Lung (tissue), 12 donors: Measurements from ENCODE around the gene PFDN6. TPM values are rescaled to one million over a fixed set of nuclear protein-coding genes. Genes with fewer than 3 reads are reported as not detected.

Experiments
- ATAC-seq: fragments of 200-7000 bp; cut with Tn5 transposase; one replicate; pipeline ENCODE4 v1.9.1; 2020; ENCODE audit warnings: moderate number of reproducible peaks; ENCODE audit not compliant: insufficient read depth, low FRiP score
- DNase-seq, 3 donors: peaks; one replicate each; pipeline ENCODE4 v3.0.0-alpha.2; 2013 to 2017
- H3K27ac ChIP-seq, 2 donors: one replicate each; pipeline ENCODE4 v1.5.1; 2013; ENCODE audit warnings: mild to moderate bottlenecking in 2 of 2, moderate library complexity in 2 of 2, control low read depth in 1 of 2, inconsistent platforms in 1 of 2, low read depth in 1 of 2, low read length in 1 of 2
- H3K27me3 ChIP-seq, 3 donors: one replicate each; pipeline ENCODE4 v1.5.1; 2013; ENCODE audit warnings: low read length in 2 of 3; ENCODE audit not compliant: control insufficient read depth in 3 of 3, insufficient read depth in 3 of 3
- H3K36me3 ChIP-seq, 4 donors: one replicate each; pipeline ENCODE4 v1.5.1; 2013; ENCODE audit warnings: low read length in 4 of 4, mild to moderate bottlenecking in 1 of 4, moderate library complexity in 1 of 4; ENCODE audit not compliant: control insufficient read depth in 4 of 4, insufficient read depth in 4 of 4
- H3K4me1 ChIP-seq, 5 donors: one replicate each; pipeline ENCODE4 v1.5.1; 2013; ENCODE audit warnings: low read length in 5 of 5, mild to moderate bottlenecking in 2 of 5, moderate library complexity in 1 of 5; ENCODE audit not compliant: control insufficient read depth in 5 of 5, insufficient read depth in 5 of 5
- H3K4me3 ChIP-seq: one replicate; pipeline ENCODE4 v1.5.1; 2013; ENCODE audit warnings: mild to moderate bottlenecking, control low read depth, moderate library complexity
- H3K9ac ChIP-seq, 2 donors: one replicate each; pipeline ENCODE4 v1.5.1; 2013; ENCODE audit warnings: low read length in 2 of 2, control low read depth in 1 of 2; ENCODE audit not compliant: insufficient read depth in 1 of 2
- H3K9me3 ChIP-seq, 4 donors: one replicate each; pipeline ENCODE4 v1.5.1; 2013; ENCODE audit warnings: low read length in 3 of 4, mild to moderate bottlenecking in 1 of 4, moderate library complexity in 1 of 4; ENCODE audit not compliant: control insufficient read depth in 4 of 4, insufficient read depth in 3 of 4
- CTCF ChIP-seq: IDR thresholded peaks from 2 replicates; pipeline ENCODE4 v1.5.1; 2012; ENCODE audit warnings: mild to moderate bottlenecking; ENCODE audit errors: control extremely low read depth, extremely low read depth
- WGBS, 2 donors: extraction: QIAGEN DNeasy Blood & Tissue Kit; methylation state at CpG; one replicate each; pipeline ENCODE4 v1.1.7; 2013; 5-methylcytosine and 5-hydroxymethylcytosine counted together
- polyA plus RNA-seq, 2 donors: library from polyadenylated mRNA; stranded (reverse); fragments of 200-250 nt; gene quantifications; one replicate each; pipeline ENCODE4 v1.2.1, GENCODE V29; 2013
- total RNA-seq, 2 donors: library from RNA; depleted of rRNA in 1 of 2; stranded (reverse); fragments of >200 nt in 1 of 2; gene quantifications; one replicate each; pipeline ENCODE4 v1.2.1, GENCODE V29; 2014 to 2021
- donor health status: control.
- donor health status: control.
- donor health status: Bipolar disorder and iron deficiency.
- donor health status: healthy.
- donor health status: DM: yes; HTN: yes; CAD: no.

Gene PFDN6
- total and polyA plus RNA-seq, 4 donors: 21.8 to 377 (median 77.7) TPM

GRCh38 chr6:33292996-33293682 lies 3.7 kb downstream of the PFDN6 start:
- H3K4me1 ChIP-seq: peaks cover 0 to 21% (median 14%) of the 10 kb centered on the region in 5 donors
- H3K36me3 ChIP-seq: peaks cover 11 to 42% (median 24%) of the 10 kb centered on the region in 4 donors
- 91 to 93% methylated on average over 16 of the region's 16 CpGs for WGBS, 2 donors
- no peak for TF ChIP-seq CTCF
- H3K9me3 ChIP-seq: no peaks in the 10 kb centered on the region
- ATAC-seq (no peak), DNase-seq (no peak)
- H3K4me3 ChIP-seq: no peak overlapping the region
- no peaks in the 10 kb centered on the region for H3K27me3 ChIP-seq
- H3K9ac ChIP-seq: no peak overlapping the region
- H3K27ac ChIP-seq: no peak overlapping the region

- Histone ChIP-seq H3K27ac (no peak overlapping the region), H3K4me1 (peaks cover 0 to 16% (median 10%) of the 10 kb centered on the region in 5 donors), H3K36me3 (peaks cover 11 to 42% (median 24%) of the 10 kb centered on the region in 4 donors), H3K9ac (no peak overlapping the region), H3K9me3 (no peaks in the 10 kb centered on the region), H3K27me3 (no peaks in the 10 kb centered on the region), H3K4me3 (no peak overlapping the region)
- no peak for DNase-seq
- 68 to 81% methylated on average over 10 of the region's 10 CpGs for WGBS, 2 donors
- no peak for TF ChIP-seq CTCF
- ATAC-seq: no peak
Measured at GRCh38 chr6:33294086-33294823, 4.9 kb downstream of the PFDN6 start.

- no peak for ATAC-seq
- Histone ChIP-seq H3K9ac (no peak overlapping the region), H3K9me3 (no peaks in the 10 kb centered on the region), H3K4me1 (peaks cover 0 to 12% (median under 1%) of the 10 kb centered on the region in 5 donors), H3K36me3 (peaks cover 11 to 42% (median 24%) of the 10 kb centered on the region in 4 donors), H3K4me3 (no peak overlapping the region), H3K27ac (no peak overlapping the region), H3K27me3 (no peaks in the 10 kb centered on the region)
- no peak for TF ChIP-seq CTCF
- no peak for DNase-seq
- WGBS, 2 donors: 90 to 94% methylated on average over 11 to 15 of the region's 15 CpGs
Measured at GRCh38 chr6:33295621-33296369, 6.4 kb downstream of the PFDN6 start.
